GM19240 (cell line): Measurements from ENCODE around the gene EOGT.

Experiments used
- DNase-seq: peaks from one replicate; pipeline ENCODE4 v3.0.0; 2011; ENCODE audit warnings: low spot score; ENCODE audit not compliant: insufficient read length

Gene EOGT

GRCh38 chr3:69009559-69010410, 3.7 kb downstream of the EOGT start:
- no peak for DNase-seq

- no peak for DNase-seq
These were observed 4.5 kb downstream of the EOGT start for GRCh38 chr3:69008980-69009379.

GRCh38 chr3:69005791-69006482, 7.5 kb downstream of the EOGT start:
- DNase-seq: no peak

- no peak for DNase-seq
These were observed 8.3 kb downstream of the EOGT start for GRCh38 chr3:69005071-69005790.

DNA sequence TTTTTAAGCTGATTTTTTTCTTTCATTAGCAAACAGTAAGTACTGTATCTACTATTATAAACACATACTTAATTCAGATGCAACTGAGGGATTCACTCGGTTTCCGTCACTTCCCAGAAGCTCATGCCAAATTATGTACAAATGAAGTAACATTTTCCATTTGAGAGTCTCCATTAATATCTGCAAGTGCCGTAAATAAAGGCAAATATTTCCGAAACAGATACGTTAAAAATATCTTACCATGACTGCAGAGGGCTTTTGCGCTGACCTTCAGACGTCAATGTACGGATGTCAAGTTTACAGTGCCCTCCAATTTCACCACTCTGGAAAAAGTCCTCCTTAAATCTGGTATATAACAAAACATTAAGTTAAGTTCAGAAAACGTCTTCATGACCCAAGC, 9.3 kb downstream of the EOGT start:
- DNase-seq: no peak

- no peak for DNase-seq
These were observed 13.9 kb downstream of the EOGT start for GRCh38 chr3:68999605-69000004.

DNA sequence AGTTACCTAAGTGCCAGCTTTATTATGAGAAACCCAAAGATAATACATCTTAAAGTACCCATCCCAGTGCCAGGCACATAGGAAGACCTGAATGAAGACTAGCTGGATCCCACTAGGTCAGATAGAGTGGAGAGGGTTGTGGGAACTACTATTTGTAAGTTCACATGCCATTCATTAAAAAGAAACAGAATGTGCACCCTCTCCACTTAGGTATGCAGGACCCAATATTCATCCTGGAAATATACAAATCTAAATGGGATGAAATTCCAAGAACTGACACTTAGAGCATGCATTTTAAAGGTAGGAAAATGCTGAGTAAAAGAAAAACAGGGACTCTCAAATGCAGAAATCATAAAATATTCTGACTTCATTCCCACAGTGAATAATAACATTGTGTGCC, 14.3 kb downstream of the EOGT start:
- DNase-seq: no peak

- DNase-seq: no peak
These were observed 15.6 kb downstream of the EOGT start for GRCh38 chr3:68997887-68998286.

DNA sequence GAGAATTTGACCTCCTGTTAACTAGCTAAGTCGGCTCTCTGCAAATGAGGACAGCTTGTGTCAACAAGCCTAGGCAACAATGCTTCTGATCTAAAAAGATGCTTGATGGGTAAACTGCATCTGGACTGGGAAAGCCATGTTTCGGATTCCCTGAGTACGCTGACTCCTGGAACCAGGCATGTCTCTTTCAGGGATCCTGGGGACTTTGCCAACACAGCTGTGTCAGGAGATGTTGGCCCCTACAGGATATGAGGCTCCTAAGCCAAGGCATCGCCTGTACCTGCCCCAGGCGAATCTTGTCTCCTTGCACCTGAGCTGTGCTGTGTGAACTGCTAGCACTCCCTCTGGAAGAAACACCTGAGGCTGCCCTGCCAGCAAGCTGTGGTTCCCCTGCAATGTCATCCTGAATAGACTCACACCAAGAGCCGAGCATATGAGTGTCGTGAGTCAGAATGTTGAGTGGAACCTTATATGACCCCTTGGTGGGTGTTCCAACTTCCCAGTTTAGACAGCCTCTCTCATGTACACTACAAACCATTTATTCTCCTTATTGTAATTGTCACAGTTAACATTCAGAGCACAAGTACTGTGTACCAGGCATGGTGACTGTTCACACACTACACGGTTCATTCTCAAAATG, 17.0 kb downstream of the EOGT start:
- DNase-seq: no peak

- DNase-seq: no peak
These were observed 24.7 kb downstream of the EOGT start for GRCh38 chr3:68988740-68989139.

GRCh38 chr3:68987322-68987721, 26.2 kb downstream of the EOGT start:
- DNase-seq: no peak

DNA sequence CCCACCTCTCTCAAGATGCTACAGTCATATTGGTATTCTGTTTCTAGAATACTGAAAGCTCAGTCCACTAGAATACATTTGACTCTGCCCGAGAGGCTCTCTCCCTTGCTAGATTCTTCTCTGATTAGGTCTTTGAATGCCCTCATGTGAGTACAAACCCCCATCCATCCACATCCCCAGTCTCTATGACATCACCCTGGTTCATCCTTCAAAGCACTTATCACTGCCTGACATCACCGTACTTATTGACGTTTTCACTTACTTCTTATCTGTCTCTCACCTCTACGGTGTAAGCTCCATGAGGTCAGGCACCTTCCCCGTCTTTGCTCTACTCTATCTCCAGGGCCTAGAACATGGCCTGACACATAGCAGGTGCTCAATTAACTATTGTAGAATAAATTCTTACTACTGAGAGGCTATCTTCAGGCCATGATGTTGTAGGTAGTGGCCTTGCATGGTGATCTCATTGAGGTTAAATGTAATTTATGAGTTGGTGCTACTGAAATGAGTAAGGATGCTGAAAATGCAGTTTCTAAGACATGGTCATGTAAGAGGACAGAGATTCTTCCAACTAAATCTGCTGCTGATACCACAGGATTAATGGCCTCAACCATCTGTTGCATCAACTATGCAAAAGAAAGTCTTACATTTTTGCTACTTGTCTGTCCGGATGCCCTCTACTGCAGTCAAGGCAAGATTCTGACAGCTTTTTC, 26.8 kb downstream of the EOGT start:
- no peak for DNase-seq

DNA sequence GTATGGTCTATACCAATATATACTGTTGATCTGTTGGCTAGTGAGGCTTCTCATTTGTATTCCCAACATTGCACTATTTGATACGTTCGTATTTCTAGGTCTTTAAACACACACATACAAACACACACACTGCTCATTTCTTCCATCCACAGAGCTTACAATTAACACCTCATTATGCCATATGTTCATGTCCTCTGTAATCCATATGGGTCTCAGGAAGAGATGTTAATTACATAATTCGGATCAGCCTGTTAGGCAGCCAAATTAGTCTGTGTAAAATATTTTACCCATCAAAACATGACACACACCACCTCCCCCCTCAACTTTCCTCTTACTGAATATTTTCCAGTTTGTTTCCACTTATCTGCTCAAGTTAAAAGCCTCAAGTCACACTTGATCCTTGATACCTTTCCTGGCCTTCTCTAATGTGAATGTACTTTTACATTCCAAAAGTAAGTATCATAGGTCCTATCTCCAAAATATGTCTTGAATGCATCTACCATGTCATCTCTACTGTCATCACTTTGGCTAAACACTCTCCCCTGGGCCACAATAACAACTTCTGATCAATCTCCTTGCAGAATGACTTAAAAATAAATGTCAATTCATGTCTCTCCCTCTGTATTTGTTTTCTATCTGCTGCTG, 28.2 kb downstream of the EOGT start:
- no peak for DNase-seq

GRCh38 chr3:68984011-68984530, 29.4 kb downstream of the EOGT start:
- DNase-seq: no peak

DNA sequence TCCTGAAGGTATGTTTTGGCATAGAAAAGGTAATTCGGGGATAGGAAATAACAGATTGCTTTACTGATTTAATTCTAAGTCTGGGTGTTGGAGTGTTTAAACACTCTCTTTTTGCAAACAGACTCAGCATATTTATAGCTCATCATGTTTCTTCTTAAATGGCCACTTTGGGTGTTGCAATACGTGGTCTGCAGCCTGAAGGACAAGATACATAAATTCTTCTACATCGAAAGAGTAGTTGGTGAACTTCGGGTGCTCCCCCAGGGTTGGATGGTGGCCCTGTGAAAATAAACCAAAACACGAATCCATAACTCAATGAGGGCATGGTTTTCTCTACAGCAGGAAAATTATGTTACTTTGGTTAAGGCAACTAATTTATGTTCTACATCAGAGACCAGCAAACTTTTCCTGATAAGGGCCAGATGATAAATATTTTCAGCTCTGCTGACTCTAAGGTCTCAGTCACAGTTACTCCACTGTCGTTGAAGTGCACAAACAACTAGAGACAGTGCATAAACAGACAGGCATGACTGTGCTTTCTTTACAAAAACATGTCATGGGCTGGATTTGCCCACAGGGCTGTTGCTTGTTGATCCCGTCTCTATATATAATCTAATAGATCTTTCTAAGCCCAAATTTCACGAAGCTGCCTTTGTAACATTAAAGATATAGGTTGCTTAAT, 35.9 kb downstream of the EOGT start:
- no peak for DNase-seq

DNA sequence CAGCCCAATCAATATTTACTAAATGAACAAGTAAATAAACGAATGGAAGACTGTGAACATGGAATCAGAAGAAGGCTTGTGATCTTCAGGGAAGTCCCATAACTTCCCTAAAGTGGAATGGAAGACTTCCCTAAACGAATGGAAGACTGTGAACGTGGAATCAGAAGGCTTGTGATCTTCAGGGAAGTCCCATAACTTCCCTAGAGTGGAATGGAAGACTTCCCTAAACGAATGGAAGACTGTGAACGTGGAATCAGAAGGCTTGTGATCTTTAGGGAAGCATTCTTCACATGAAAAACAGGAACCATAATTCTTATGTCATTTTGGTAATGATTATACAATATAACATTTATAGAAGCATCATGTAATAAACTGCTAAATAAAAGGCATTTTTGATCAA, 38.8 kb downstream of the EOGT start:
- DNase-seq: no peak

- DNase-seq: no peak
These were observed 39.8 kb downstream of the EOGT start for GRCh38 chr3:68973639-68974038.

- no peak for DNase-seq
These were observed 41.0 kb downstream of the EOGT start for GRCh38 chr3:68972358-68972979.

- DNase-seq: no peak
These were observed 48.8 kb downstream of the EOGT start for GRCh38 chr3:68964694-68965093.
